ENCODE results near the gene COPS9.

Gene COPS9

GRCh38 chr2:240125742-240126141, 10.4 kb downstream of the COPS9 start:
- DNase-seq: peak in 1 of 10 donors; percentile 51

DNA sequence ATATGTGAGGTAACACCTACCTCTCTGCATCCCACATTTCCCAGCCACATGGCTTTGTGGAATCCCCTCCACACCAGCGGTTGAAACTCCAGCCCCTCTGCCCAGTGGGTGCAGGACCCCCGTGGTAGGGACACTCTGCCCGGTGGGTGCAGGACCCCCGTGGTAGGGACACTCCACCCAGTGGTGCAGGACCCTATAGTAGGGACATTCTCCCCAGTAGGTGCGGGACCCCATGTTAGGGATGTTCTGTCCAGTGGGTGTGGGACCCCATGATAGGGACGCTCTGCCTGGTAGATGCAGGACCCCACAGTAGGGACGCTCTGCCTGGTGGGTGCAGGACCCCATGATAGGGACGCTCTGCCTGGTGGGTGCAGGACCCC, 11.5 kb downstream of the COPS9 start:
- peak in 2 of 10 donors; percentile 8 to 77 for DNase-seq
- intact Hi-C loops (cut with DNase I): no loop called here

More at GRCh38 chr2:240125742-240126141, 10.4 kb downstream of the COPS9 start:
- intact Hi-C loops (cut with DNase I): no loop called here

GRCh38 chr2:240123821-240124650, 12.1 kb downstream of the COPS9 start:
- peak in 2 of 10 donors; percentile 8 to 59 for DNase-seq
- intact Hi-C loops (cut with DNase I): no loop called here

GRCh38 chr2:240121675-240122074, 14.4 kb downstream of the COPS9 start:
- peak in 1 of 10 donors; percentile 67 for DNase-seq
- intact Hi-C loops (cut with DNase I): no loop called here

DNA sequence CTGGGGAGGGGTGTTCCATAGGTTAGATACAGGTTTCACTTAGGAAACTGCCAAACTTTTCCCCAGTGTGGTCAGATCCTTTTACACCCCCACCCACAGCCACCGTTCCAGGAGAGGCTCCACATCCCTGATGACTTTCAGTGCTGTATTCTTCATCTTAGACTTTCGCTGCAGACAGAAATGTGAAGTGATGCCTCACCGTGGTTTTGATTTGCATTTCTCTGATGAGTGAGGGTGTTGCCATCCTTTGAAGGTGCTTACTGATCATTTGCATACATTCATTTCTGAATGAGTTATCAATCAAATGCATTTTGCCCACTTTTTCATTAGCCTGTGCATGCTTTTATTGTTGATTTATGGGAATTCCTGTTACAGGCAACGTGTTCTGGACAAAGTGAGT, 14.9 kb downstream of the COPS9 start:
- DNase-seq: no peak
- intact Hi-C loops (cut with DNase I): no loop called here

DNA sequence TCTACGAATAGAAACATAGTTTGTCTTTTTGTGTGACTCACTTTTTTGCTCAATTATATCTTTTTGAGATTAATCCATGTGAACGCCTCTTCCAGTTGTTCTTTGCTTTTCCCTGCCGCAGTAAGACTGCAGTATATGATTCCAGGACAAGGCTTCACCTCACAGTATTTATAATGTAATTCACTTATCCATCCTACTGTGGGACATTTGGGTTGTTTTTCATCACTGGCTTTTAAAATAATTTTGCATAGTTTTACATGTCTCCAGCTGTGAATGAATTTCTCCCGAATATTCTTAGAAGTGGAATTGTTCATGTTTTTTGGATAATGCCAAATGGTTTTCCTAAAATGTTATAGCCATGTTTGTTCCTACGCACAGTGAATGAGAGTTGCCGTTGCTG, 21.9 kb downstream of the COPS9 start:
- intact Hi-C loops (cut with DNase I): no loop called here
- no peak for DNase-seq

- no peak for DNase-seq
- intact Hi-C loops (cut with DNase I): no loop called here
These were observed 23.0 kb downstream of the COPS9 start for GRCh38 chr2:240112914-240113690.

GRCh38 chr2:240111253-240111652, 24.9 kb downstream of the COPS9 start:
- intact Hi-C loops (cut with DNase I): no loop called here
- DNase-seq: no peak

GRCh38 chr2:240109386-240109785, 26.7 kb downstream of the COPS9 start:
- intact Hi-C loops (cut with DNase I): no loop called here
- DNase-seq: peak in 1 of 10 donors; percentile 61

DNA sequence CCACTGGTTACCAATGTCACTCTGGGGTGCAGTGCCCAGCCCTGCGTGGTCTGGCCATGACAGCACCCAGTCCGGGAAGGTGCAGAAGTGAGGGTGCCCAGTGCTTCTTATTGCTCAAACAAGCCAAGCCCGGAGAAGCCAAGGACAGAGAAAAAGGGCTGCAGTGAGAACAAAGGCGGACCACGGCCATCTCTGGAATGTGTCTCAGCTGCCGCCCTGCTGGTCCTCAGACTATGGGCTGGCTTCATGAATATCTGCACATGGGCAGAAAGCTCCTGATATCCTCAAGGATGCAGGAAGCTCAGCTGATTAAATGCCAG, 28.7 kb downstream of the COPS9 start:
- intact Hi-C loops (cut with DNase I): no loop called here
- DNase-seq: peak in 2 of 10 donors; percentile 56 to 76

DNA sequence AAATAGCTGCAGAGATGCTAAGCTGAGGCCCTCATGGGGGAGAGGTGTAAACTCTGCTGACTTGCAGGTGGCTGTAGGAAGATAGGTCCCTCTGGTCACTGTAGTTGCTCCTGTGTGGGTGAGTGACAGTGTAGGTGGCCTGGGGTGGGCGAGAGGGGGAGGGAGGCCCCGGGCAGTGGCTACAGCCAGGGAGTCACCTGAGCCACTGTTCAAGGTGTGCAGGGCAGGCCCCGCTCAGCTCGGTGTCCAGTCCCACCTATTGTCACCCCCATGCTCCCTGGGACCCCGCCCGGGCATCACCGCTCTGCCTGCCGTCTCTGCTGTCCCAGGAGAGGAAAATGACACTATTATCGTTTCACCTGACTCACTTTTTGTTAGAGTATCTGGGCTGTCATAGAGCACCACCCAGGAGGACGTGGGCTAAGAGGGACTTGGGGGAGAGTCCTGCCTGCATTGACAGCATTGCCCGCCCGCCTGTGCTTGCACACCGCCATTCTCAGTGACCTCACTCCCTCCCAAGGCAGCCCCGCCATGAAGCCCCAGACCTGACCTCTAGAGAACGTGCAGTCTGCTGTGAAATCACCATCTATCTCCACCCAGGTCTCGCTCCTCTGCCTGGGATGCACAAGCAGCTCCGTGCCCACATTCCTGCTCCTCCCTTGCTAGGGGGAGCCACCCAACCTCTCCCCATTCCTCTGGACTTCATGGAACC, 29.2 kb downstream of the COPS9 start:
- intact Hi-C loops (cut with DNase I): no loop called here
- no peak for DNase-seq

DNA sequence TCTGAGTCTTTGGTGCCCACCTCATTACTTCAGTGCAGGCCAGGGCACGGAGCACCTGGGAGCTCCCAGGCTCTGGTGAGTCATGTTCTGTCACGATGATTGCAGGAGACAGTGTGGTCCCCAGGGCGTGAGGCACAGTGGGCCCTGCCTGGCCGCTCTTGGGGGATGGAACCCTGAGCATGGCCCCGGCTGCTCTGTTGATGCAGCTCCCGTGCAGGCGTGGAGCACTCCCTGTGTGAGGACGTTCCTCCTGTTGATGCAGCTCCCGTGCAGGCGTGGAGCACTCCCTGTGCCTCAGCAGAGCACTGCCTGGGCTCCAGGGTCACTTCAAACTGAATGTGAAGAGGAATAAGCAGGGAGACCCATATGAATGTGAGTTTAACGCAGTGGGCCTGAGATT, 30.1 kb downstream of the COPS9 start:
- peak in 2 of 10 donors; percentile 57 to 62 for DNase-seq

DNA sequence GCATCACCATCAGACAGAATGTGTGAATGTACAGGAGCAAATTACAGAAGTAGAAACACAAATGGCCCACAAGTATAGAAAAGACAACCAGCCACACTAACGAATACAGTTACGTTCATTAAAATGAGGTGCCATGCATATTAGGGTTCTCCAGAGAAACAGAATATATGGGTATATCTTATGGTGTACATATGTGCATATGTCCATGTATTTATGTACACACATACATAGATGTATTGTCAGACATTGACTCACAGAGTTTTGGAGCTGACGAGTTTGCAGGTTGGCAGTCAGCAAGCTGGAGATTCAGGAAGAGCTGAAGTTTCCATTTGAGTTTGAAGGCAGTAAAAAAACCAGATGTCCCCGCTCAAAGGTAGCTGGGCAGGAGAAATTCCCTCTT, 33.0 kb downstream of the COPS9 start:
- intact Hi-C loops (cut with DNase I): no loop called here
- no peak for DNase-seq

More for the DNA sequence above, 30.1 kb downstream of the COPS9 start:
- intact Hi-C loops (cut with DNase I): no loop called here

- intact Hi-C loops (cut with DNase I): no loop called here
- DNase-seq: no peak
These were observed 37.8 kb downstream of the COPS9 start for GRCh38 chr2:240098349-240098748.

GRCh38 chr2:240095556-240096523, 40.3 kb downstream of the COPS9 start:
- intact Hi-C loops (cut with DNase I): no loop called here

GRCh38 chr2:240089306-240089705, 46.8 kb downstream of the COPS9 start:
- intact Hi-C loops (cut with DNase I): no loop called here
- no peak for DNase-seq

More at GRCh38 chr2:240095556-240096523, 40.3 kb downstream of the COPS9 start:
- peak in 1 of 10 donors; percentile 78 for DNase-seq

- intact Hi-C loops (cut with DNase I): no loop called here
- DNase-seq: no peak
These were observed 49.5 kb downstream of the COPS9 start for GRCh38 chr2:240086563-240086962.

All from posterior cingulate gyrus (tissue), 11 donors.